Measurements from ENCODE around the gene MTG2.

DNA sequence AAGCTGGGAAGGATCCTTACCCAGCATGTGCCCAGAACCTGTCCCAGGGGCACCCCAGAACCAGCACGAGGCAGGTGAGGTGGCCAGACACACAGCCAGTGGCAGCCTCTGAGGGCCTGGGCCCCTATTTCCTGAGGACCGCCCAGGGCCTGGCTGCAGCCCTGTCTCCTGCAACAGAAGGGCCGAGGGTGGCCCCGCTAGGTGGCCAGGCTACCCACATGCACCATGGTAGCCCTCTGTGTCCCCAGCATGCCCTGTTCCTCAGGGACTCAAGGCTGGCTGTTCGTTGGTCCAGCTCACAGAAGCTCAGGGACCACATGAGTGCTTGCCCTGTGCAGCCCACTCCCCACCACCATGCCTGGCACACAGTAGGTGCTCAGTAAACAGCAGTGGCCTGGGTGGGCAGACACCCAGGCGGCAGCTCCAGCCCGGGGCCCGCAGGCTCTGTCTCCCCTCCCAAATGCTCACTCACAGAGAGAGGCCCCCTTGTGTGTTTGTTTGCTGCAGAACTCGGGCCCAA lies 29.0 kb downstream of the MTG2 start:
- TF ChIP-seq, protein P1, sequence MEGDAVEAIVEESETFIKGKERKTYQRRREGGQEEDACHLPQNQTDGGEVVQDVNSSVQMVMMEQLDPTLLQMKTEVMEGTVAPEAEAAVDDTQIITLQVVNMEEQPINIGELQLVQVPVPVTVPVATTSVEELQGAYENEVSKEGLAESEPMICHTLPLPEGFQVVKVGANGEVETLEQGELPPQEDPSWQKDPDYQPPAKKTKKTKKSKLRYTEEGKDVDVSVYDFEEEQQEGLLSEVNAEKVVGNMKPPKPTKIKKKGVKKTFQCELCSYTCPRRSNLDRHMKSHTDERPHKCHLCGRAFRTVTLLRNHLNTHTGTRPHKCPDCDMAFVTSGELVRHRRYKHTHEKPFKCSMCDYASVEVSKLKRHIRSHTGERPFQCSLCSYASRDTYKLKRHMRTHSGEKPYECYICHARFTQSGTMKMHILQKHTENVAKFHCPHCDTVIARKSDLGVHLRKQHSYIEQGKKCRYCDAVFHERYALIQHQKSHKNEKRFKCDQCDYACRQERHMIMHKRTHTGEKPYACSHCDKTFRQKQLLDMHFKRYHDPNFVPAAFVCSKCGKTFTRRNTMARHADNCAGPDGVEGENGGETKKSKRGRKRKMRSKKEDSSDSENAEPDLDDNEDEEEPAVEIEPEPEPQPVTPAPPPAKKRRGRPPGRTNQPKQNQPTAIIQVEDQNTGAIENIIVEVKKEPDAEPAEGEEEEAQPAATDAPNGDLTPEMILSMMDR (IDR thresholded peaks at IDR 0.05), result no peak
- TF ChIP-seq, protein P2, sequence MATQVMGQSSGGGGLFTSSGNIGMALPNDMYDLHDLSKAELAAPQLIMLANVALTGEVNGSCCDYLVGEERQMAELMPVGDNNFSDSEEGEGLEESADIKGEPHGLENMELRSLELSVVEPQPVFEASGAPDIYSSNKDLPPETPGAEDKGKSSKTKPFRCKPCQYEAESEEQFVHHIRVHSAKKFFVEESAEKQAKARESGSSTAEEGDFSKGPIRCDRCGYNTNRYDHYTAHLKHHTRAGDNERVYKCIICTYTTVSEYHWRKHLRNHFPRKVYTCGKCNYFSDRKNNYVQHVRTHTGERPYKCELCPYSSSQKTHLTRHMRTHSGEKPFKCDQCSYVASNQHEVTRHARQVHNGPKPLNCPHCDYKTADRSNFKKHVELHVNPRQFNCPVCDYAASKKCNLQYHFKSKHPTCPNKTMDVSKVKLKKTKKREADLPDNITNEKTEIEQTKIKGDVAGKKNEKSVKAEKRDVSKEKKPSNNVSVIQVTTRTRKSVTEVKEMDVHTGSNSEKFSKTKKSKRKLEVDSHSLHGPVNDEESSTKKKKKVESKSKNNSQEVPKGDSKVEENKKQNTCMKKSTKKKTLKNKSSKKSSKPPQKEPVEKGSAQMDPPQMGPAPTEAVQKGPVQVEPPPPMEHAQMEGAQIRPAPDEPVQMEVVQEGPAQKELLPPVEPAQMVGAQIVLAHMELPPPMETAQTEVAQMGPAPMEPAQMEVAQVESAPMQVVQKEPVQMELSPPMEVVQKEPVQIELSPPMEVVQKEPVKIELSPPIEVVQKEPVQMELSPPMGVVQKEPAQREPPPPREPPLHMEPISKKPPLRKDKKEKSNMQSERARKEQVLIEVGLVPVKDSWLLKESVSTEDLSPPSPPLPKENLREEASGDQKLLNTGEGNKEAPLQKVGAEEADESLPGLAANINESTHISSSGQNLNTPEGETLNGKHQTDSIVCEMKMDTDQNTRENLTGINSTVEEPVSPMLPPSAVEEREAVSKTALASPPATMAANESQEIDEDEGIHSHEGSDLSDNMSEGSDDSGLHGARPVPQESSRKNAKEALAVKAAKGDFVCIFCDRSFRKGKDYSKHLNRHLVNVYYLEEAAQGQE (IDR thresholded peaks at IDR 0.05; ENCODE audit: low read depth, low read length), result no peak
- no peak for TF ChIP-seq EP300 (IDR thresholded peaks at IDR 0.05; ENCODE audit: borderline replicate concordance in 1 of 2, low read depth in 1 of 2, low read length in 1 of 2)
- TF ChIP-seq SMC3 (IDR thresholded peaks at IDR 0.05; ENCODE audit: low read depth, low read length), result no peak
- no peak for TF ChIP-seq GABPA (IDR thresholded peaks at IDR 0.05; ENCODE audit: low read depth)
- TF ChIP-seq, protein P3, sequence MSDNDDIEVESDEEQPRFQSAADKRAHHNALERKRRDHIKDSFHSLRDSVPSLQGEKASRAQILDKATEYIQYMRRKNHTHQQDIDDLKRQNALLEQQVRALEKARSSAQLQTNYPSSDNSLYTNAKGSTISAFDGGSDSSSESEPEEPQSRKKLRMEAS (IDR thresholded peaks at IDR 0.05; ENCODE audit: low read depth), result no peak
- TF ChIP-seq CHD2 (IDR thresholded peaks at IDR 0.05; ENCODE audit: low read length, partially characterized antibody), result no peak
- TF ChIP-seq MXI1 (IDR thresholded peaks at IDR 0.05; ENCODE audit: low read depth, low read length), result no peak
- TF ChIP-seq TCF12 (IDR thresholded peaks at IDR 0.05), result no peak
- TF ChIP-seq POLR2AphosphoS5 (IDR thresholded peaks at IDR 0.05; ENCODE audit: low read depth, low read length), result no peak
